Measurements from ENCODE around the gene PCSK7. TPM values are rescaled to one million over a fixed set of nuclear protein-coding genes. Genes with fewer than 3 reads are reported as not detected.
A peak's percentile ranks its signal among the peaks of the same experiment; 100 is the strongest.

PCSK7 gene
- total and polyA plus RNA-seq, 2 of the 4 experiments (the other 2 are of a cell fraction): 35.8 to 54.3 TPM

- CTCF ChIA-PET: interaction anchor here (1.2 kb wide), 2 partner anchors 18 to 430 kb away, joined by 3 to 4 read pairs; partner anchors contain the start of gene APOA5
- dilution Hi-C loops (cut with HindIII; ENCODE audit: low sequenced_read_pairs, unreplicated experiment): no loop called here
- ATAC-seq (ENCODE audit: low read depth) (no peak), DNase-seq (no peak)
- TF ChIP-seq NFE2L2 (IDR thresholded peaks at IDR 0.05; ENCODE audit: low read depth, low read length) (no peak), FOS (IDR thresholded peaks at IDR 0.05; ENCODE audit: low read depth, low read length) (no peak), CEBPB (IDR thresholded peaks at IDR 0.05; ENCODE audit: low read depth, low read length) (no peak), RCOR1 (IDR thresholded peaks at IDR 0.05; ENCODE audit: insufficient replicate concordance, low read length) (no peak), CHD1 (IDR thresholded peaks at IDR 0.05; ENCODE audit: low read depth, low read length) (no peak), RFX5 (IDR thresholded peaks at IDR 0.05; ENCODE audit: low read depth, low read length) (no peak), MAFK (IDR thresholded peaks at IDR 0.05; ENCODE audit: low read depth, low read length) (no peak), SMC3 (IDR thresholded peaks at IDR 0.05; ENCODE audit: low read depth, low read length) (no peak), MAZ (IDR thresholded peaks at IDR 0.05; ENCODE audit: borderline replicate concordance, low read depth, low read length) (no peak), RAD21 (IDR thresholded peaks at IDR 0.05; ENCODE audit: low read length) (no peak), USF2 (IDR thresholded peaks at IDR 0.05; ENCODE audit: low read depth, low read length) (no peak), BHLHE40 (IDR thresholded peaks at IDR 0.05; ENCODE audit: low read depth, low read length) (no peak), ELK1 (IDR thresholded peaks at IDR 0.05; ENCODE audit: borderline replicate concordance, low read depth, low read length) (no peak), MXI1 (IDR thresholded peaks at IDR 0.05; ENCODE audit: borderline replicate concordance, low read depth, low read length) (no peak), POLR2A (IDR thresholded peaks at IDR 0.05; ENCODE audit: low read depth, low read length) (no peak)
- Histone ChIP-seq H2AK5ac (ENCODE audit: low read depth, low read length) (peak overlapping the region; percentile 69), H2BK5ac (ENCODE audit: low read depth, low read length, poor library complexity, severe bottlenecking) (peak overlapping the region; percentile 77), H3K56ac (ENCODE audit: extremely low read depth, insufficient read depth, low read length) (no peak overlapping the region; the same call in 1 of the 2 replicates), H3K4ac (ENCODE audit: low read depth, low read length) (peak overlapping the region; percentile 99), H3K9me1 (ENCODE audit: insufficient read depth, low read length) (peaks cover 28% of the 10 kb centered on the region), H3K18ac (ENCODE audit: low read depth, low read length) (peak overlapping the region; percentile 59), H3K36me3 (ENCODE audit: control insufficient read depth, insufficient read depth, low read length) (peaks cover 45% of the 10 kb centered on the region), H4K91ac (ENCODE audit: insufficient read depth, low read depth, low read length) (peak overlapping the region; percentile 81), H3K4me1 (ENCODE audit: control insufficient read depth, insufficient read depth, low read length) (peaks cover 40% of the 10 kb centered on the region), H2BK15ac (ENCODE audit: low read depth, low read length) (peak overlapping the region; percentile 16; the same call in 2 of the 3 replicates), H3K4me2 (ENCODE audit: low read depth, low read length) (no peak overlapping the region; the same call in 1 of the 2 replicates), H3K4me3 (ENCODE audit: insufficient read depth, low read depth, low read length) (no peak overlapping the region), H3K27me3 (ENCODE audit: control insufficient read depth, insufficient read depth, low read length) (no peaks in the 10 kb centered on the region), H4K20me1 (ENCODE audit: insufficient read depth, low read length) (no peaks in the 10 kb centered on the region), H3K79me1 (ENCODE audit: low read depth in 1 of 2, low read length in 2 of 2) (peaks cover 13 to 48% of the 10 kb centered on the region in 2 experiments; a peak in 3 of 4 replicates), H2BK120ac (ENCODE audit: low read depth, low read length) (peak overlapping the region; percentile 81), H3K23ac (ENCODE audit: low read depth, low read length) (peak overlapping the region; percentile 41; the same call in 1 of the 2 replicates), H3K27ac (ENCODE audit: insufficient read depth, low read length) (peak overlapping the region; percentile 58), H3K9me3 (ENCODE audit: control insufficient read depth, insufficient read depth, low read length) (no peaks in the 10 kb centered on the region), H4K5ac (ENCODE audit: low read depth, low read length) (peak overlapping the region; percentile 51), H2AFZ (replicated peaks; ENCODE audit: low read length, poor library complexity) (peak overlapping the region; percentile 38), H2BK20ac (ENCODE audit: low read depth, low read length) (peak overlapping the region; percentile 72), H2AK9ac (replicated peaks; ENCODE audit: low read depth, low read length, poor library complexity) (peak overlapping the region; percentile 60), H3K9ac (ENCODE audit: low read depth, low read length) (peak overlapping the region; percentile 26), H4K8ac (ENCODE audit: low read depth in 2 of 2, low read length in 2 of 2) (peak overlapping the region; percentile 12 to 88; a peak in 3 of 4 replicates), H3K14ac (replicated peaks; ENCODE audit: low read depth, low read length) (peak overlapping the region; percentile 92)
- POLR2A ChIA-PET (ENCODE audit: unreplicated experiment): interaction anchor here (1.5 to 1.6 kb wide), 2 partner anchors 18 to 22 kb away, joined by 4 to 6 read pairs; partner anchors contain the start of gene TAGLN
- WGBS, 2 experiments (ENCODE audit: extremely low coverage in 2 of 2, insufficient read length in 1 of 2): 20% methylated on average over 2 of the region's 7 CpGs; no CpG with 5 or more reads in 1 of the 2 experiments
- intact Hi-C loops (cut with micrococcal nuclease): loop anchor here (10.0 kb wide), 1 partner anchor 366 kb away; no protein-coding TSS in a partner anchor
- no TSS peak for BruUV-seq (replicated peaks)
- in situ Hi-C loops (cut with MboI; ENCODE audit: low sequenced_read_pairs): loop anchor here (10.0 kb wide), 1 partner anchor 346 kb away; no protein-coding TSS in a partner anchor
These were observed 10.7 kb downstream of the PCSK7 start for GRCh38 chr11:117220999-117221774.
